GM18519 (cell line): ENCODE data around the gene RCC2.

Experiments used
- ATAC-seq: cut with Tn5 transposase; IDR thresholded peaks from one replicate; pipeline ENCODE4 v1.9.1; 2021; ENCODE audit warnings: mild to moderate bottlenecking, moderate library complexity; ENCODE audit not compliant: unreplicated experiment, low FRiP score

Gene RCC2

DNA sequence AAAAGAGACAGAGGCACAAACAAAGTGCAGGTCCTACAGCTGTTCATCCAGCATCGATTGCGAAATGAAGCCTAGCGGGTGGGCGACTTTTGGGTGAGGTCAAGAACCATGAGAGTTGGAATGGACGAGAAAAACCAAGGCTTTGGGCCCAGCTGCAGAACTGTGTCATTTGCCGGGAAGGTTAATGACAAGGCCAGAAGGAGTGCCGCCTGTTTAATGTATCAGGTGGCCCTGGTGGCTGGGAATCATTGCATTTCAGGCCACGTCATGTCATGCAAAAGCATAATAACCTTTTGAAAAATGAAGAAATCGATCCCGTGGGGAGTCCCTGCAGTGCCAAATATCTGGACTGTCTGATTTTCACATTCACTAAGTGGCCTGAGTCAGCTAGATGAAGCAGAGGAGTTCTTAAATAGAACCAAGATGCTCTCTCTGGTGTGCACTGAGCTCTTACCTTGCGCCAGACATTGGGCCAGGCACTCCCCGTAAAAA lies 8.1 kb upstream of the RCC2 start:
- no peak for ATAC-seq

DNA sequence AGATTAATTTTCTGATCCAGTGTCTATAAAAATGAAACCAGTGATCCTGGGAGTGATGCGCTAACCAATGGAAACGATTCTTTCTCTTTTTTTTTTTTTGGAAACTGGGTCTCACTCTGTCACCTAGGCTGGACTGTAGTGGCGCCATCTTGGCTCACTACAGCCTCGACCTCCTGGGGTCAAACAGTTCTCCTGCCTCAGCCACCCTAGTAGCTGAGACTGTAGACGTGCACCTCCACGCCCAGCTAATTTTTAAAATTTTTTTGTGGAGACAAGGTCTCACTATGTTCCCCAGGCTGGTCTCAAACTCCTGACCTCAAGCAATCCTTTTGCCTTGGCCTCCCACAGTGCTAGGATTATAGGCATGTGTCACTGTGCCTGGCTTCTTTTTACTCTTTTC lies 3.4 kb upstream of the RCC2 start:
- ATAC-seq: no peak

DNA sequence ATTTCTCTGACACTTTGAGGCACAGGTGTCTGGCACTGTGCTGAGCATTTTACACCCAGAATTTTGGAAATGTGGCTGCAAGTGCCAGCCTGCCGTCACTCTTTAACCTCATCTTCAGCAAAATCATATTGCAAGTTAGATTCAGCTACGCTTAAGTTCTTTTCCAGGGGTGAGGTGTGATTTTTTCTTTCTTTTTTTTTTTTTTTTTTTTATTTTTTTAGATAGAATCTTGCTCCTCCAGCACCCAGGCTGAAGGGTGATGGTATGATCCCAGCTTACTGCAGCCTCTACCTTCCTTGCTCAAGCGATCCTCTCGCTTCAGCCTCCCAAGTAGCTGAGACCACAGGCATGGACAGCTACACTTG lies 2.5 kb upstream of the RCC2 start:
- no peak for ATAC-seq

DNA sequence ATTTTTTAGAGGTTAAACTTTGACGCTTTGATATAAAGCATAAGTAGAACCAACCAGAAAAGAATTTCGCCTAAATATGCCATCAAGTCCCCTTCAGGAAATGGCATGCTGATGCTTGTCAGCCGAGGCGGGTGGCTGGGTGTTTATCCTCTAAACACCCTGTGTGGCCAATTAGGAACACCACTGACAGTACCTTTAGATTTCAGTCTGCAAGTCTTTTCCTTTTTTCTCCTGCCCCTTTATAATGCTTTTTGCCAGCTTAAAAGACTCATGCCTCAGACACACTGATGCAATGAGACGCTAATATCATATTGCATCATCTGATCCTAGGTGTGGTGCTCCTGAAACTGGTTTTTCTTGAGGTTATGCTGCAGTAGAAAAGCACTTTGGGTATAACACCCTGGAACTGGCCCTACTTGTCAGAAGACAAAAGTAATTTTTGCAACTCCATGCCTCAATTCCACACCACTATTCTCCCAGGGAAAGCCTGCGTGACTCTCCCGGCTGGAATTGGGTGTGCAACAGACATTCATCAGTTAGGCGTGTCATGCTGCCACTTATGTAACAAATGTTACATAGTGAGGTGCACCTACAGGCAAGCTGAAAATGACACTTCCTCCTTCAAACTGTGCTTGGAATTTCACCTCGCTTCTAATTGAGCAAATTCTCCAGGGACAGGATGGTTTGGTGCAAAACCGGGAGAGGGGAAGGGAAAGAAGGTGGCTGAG lies 2.0 kb upstream of the RCC2 start:
- ATAC-seq: no peak

DNA sequence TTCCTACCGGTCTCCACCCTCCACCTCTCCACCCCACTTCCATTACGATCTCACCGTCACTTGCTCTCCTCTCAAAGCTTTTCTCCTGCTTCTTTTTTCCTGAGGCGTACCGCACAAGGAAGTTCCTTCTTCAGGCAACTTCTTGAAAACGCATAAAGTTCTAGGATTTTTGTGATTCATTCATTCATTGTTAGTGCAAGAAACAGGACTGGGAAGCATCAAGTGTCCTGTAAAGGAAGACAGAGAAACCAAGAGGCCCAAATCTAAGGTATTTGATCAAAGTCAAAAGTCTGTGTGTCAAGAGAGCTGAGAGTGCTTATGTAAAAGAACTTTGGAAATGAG lies 1.3 kb upstream of the RCC2 start:
- ATAC-seq: no peak

DNA sequence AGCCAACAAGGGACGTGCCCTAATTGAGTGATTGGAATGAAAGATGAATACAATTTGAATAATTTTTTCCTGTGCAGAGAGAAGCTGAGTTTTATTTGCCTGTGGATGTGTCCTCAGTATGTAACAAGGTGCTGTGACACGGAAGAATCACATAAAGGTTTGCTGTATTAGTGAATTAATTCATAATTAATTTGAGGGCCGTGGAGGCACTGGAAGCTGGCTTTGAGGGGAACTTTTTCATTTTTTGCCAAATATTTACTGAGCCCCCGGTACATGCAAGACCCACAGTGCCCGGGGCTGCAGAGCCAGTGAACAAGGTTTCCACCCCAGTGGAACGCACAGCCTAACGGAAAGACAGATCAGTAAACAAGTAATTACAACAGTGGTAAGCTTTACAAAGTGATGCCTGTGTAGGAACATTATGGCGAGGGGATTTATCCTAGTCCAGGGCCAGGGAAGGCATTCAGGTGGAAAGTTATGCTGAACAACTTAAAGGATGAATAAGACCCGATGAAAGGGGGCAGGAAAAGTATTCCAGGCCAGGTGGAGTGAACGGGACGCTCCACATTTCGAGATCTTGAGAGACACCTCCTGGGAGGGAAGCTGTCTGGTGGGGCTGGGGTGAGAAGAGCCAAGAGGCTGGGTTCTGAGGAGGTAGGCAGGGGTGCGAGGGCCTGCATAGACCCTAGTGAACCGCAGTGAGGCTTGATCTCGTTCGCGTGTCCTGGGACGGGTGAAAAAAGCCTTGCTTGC lies 773 bp upstream of the RCC2 start:
- ATAC-seq: no peak

DNA sequence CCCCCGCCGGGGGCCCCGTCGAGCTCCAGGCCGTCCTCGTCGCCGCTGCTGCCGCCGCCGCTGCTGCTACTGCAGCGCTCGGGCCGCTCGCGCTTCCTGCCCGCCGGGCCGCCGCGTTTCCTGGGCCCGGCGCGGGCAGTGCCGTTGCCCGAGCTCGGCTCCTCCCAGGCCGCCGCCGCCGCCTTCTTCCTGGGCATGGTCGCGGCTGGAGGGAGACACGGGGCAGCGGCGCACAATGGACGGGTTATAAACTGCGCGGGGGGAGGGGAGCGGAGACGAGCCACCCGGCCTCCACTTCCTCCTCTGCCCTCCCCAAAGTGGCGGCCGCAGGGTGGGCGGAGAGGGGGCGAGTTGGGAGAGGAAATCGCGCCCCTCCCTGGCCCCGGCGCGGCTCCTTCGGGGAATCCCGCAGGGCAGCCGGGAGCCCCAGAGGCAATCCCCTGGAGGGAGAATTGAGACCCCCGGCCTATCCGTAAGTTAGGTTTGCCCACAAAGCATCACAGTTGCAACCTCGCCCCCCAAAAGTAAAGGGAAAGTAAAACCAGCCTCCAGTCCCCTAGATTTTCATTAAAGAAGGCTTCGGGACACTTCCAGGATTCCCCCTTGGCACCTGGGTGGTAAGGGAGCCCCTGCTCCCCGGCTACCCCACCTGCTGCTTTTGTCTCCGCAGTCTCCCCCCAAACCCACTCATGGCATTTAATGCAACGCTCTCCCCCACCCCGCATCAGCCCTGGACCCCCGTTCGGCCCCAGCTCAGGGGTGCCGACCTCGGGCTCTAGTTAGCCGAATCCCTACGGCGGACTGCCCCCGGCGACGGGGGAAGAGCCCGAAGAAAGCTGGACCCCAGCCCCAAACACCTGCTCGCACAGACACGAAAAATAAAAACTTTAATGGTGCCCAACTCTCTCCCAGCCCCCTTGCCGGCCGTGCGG lies 893 bp downstream of the RCC2 start:
- ATAC-seq: no peak

DNA sequence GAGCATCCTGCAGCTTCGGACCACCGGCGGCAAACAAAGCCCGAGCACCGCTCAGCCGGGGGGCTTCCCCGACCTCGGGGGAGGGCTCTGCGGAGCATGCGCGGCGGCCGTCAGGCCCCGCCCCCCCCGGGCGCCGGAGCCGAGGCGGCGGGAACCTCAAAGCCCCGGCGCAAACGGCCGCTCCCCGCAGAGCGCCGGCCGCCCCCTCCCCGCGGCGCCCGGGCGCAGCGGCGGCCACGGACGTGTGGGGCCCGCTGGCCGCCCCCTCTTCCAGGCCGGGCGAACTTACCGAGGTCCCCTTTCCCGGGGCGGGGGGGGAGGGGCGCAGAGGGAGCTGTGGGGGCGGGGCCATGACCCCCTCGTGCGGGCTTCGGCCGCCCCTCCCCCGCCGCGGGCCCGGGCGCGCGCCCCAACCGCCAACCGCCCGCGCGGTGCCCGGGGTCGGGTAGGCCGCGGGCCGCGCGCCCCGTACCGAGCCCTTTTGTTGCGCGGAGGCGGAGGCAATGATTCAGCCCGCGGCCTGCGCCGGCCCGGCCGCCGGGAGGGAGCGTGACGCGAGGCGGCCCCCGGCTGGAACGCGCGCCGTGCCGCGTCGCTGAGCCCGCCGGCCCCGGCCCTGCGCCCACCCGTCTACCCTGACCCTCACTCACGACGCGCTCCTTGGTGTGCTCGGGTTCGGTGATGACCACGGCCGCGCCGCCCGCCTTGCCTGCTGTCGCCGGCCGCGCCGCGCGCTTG lies 1.7 kb downstream of the RCC2 start:
- ATAC-seq: no peak

DNA sequence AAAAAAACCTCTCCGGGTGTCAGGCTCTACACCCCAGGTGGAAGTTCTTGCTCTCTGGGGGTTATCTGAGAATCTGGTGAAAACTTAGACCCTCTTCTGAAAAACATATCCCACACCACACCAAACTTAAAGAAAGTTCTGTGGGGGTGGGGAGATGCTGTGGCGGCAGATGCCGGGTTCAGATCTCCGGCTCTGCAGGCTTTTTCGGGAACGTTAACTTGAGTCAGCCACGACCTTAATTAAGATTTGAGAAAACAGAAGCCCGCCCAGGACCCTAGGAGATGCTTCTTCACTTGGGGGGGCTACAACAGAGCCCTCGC lies 2.3 kb downstream of the RCC2 start:
- no peak for ATAC-seq

DNA sequence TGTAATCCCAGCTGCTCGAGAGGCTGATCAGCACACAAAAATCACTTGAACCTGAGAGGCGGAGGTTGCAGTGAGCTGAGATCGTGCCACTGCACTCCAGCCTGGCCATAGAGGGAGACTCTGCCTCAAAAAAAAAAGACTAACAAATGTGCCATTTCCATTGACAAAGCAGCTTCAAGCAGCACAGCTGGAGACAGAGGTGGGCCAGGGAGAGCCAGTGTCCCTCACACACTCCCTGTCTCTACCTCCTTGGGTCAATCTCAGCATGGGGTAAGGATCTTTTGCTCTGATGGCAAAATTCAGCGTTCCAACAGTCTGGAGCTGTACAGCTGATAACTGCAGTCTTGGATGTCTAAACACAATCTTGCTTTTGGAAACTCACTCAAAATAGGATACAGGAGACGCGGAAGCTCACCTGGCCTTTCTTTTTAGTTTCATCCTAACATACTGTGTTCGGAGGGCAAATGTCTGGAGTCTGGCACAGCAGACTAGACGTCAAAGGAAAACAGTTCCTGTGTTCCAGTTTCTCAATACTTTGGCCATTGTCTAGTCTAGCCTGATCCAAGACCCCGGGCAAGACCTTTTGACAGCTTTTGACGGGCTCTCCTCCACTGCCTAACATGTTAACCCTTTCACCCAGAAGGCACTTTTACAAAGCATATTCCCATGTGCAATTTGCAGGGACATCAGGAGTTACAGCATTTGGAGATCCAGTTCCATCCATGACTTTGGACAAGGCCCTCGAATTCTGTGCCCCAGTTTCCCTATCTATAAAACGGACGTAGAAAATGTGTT lies 2.9 kb downstream of the RCC2 start:
- no peak for ATAC-seq

DNA sequence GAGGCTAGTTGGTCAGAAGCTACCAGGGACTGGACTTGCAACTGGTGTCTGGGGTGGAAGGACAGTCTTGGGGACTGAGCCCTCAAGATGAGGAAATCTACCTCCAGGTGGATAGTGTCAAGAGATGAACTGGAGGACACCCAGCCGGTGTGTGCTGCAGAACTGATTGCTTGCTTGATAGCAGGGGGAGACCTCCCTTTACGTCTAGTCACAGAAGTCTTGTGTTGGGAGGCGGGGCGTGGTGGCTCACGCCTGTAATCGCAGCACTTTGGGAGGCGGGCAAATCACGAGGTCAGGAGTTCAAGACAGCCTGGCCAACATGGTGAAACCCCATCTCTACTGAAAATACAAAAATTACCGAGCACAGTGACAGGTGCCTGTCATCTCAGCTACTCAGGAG lies 4.9 kb downstream of the RCC2 start:
- ATAC-seq: no peak

DNA sequence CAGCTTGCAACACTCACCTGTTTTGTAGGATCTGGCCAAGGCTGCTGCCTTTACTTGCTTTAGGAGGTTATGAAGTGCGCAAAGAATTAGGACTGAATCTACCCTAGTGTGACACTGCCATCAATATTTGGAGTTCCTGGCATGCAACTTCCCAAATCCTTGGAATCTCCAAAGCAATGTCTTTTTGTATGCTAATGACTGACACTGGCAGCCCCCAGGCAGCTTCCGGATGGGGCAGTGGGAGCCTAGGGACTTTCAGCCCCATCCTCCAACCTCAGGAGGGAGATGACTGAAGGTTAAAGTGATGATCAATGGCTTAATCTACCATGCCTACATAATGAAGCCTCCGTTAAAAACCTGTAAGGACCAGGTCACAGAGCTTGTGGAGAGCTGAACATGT lies 5.5 kb downstream of the RCC2 start:
- ATAC-seq: no peak

DNA sequence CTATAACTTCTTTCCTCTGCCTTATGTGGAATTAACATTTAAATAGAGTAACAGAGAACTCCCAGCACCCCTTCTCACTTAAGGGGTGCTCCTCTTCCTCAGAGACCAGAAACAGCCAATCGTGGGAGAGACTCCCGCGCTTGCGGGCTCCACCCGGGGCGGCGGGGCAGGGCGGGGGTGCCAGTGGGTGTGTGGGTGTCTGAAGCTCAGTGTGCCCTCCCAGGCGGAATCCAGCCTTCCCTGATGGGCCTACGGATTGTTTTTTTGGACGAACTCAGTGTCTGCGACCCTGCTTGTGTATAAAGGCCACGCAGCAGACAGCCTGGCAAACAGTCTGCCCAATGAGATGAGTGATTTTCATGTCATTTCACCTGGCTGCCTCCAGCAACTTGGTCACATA lies 6.2 kb downstream of the RCC2 start:
- ATAC-seq: no peak

DNA sequence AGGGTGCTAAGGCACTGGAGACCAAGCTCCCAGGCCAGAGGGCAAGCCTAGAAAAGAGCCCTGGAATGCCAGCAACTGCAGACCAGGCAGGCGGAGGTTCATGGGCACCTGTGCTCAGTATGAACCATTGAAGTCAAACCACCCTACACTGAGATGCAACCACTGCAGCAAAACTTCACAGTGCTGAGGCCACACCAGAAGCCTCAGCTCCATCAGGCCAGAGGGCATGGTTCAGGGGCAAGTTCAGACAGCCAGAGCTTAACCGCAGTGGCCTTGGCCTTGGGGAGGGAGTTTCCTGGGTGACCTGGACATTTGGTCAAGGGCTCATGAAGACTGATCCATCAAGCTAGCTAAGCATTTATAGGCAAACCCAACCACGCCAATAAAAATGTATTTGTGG lies 7.1 kb downstream of the RCC2 start:
- ATAC-seq: no peak

DNA sequence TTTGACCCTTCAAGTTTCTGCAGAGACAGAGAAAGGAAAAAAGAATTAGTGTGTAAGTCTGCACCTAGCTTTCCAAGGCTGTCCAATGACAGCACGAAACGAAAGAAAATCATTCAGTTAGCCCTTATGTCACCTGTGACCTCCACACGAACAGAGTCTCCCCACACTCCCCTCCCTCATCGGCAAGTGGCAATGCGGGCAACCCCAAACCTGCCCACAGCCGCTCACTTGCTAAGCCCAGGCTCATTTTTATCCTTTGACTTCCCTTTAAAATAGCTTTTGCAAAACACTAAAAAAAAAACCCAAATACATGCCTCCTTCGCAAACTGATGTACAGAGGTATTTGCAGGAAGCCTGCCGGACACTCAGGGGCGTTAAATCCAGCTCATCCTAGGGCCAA lies 10.3 kb downstream of the RCC2 start:
- ATAC-seq: no peak

DNA sequence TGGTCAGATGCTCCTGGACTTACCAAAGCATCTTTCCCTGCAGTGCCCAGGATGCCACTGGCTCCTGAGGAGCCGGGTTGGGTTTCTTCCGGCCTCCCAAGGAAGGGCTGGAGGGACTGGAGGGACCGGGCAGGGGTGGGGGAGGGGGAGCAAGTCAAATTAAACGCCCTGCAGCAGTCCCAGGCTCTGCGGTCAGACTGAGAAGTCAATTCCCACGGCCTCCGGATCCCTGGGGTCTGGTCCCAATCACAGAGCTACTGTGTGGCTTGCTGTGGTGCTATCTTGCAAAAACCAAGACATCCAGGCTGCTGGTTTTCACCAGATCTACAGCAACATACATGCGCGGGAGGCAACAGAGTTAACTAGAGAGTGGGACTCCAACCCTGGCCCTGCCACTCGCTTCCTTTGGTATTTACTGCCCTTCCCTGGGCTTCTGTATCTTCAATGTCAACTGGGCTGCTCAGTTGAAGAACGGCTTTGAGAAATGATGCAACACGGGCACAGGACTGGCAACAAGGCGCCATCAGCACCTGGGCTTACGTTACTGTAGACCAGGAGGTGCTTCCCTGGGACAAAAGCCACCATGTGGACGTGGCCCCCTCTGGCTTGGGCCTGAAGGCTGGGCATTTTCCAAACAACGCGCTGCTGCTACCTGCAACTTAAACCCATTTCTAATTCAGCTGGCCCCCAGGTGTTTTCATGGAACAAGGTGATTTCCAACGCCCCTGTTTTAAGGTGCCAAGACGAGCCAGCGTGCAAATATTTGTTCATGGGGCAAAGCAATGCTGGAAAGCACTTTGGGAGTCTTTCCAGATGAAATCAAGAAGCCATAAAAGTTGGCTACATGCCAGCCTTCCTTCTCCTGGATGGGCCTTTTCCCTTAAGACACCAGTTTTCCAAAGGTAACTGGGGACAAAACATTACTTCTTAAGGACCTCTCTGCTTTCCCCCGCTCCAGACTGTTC lies 11.5 kb downstream of the RCC2 start:
- no peak for ATAC-seq

DNA sequence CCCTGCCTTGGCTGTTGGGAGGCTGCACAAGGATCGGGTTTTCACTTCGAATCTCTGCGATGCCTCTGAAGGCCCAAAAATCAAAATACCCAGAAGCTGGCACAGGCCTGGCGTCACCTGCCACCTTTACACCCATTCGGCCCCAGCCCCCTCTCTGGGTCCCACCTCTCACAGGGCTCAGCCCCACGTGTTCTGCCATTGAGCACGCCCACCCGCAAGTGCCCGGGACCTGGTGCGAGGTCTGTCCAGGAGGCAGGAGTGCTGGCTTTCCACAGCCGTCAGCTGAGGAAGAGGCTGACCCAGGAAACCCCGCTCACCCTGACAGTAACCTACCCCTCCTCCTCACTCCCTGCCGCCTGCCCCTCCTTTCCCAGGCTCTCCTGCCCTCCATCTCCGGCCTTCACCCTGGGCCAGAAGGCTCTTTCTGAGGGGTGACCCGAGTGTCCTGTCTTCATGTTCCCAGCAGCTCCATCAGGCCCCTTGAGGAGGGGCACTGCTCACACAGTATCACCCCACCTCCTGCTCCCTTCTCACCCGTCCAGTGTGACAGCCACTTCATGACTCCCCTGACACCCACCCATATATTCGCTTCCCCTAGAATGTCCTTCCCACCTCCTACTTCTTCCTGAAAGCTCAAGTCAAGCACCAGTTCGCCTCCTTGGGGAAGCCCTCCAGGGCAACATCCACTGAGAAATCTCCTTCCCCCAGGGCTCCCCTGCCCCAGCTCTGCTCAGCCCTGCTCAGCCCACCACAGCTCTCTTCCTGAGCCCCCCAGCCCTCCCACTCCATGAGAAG lies 13.5 kb downstream of the RCC2 start:
- no peak for ATAC-seq

DNA sequence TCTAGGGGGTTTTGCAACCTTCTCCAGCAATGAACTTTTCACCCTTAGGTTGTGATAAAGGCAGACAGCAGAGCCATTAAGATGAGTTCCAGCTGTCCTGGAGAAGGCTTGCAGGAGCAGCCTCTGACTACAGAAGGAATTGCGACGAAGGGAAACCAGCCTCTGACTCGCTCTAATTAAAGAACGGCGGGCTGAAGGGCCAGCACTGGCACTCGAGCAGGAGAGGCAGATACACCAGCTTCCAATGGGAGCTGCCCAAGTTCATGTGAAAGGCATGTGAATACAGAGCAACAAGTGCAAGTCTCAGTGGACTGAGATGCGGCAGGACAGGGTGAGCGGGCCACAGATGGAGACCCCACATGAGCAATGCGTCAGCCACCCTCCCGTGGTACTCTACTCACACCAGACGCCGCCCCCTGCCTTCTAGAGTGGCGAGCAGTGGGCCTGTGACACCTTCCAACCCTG lies 15.7 kb downstream of the RCC2 start:
- no peak for ATAC-seq
